Omental fat pad (tissue), 4 donors: ENCODE results near the gene RAG2. TPM values are rescaled to one million over a fixed set of nuclear protein-coding genes. Genes with fewer than 3 reads are reported as not detected.

Experiments used
- ATAC-seq: fragments of 150-250 bp; one replicate; pipeline ENCODE4 v1.9.1; 2016; ENCODE audit warnings: mild to moderate bottlenecking, moderate library complexity; ENCODE audit not compliant: low FRiP score
- DNase-seq: peaks from one replicate; pipeline ENCODE4 v3.0.0-alpha.2; 2019; ENCODE audit warnings: low spot score
- CTCF ChIP-seq, 3 donors: fragments of 450-650 bp; IDR thresholded peaks; one replicate each; pipeline ENCODE4 v1.5.1; 2016 to 2017; ENCODE audit warnings: antibody characterized with exemption in 3 of 3, mild to moderate bottlenecking in 3 of 3, moderate library complexity in 2 of 3
- total RNA-seq, 4 donors: library from RNA; depleted of rRNA; stranded (reverse); fragments of >200 nt; gene quantifications; one replicate each; pipeline ENCODE4 v1.1.0, GENCODE V29; 2016

RAG2 gene
- total RNA-seq, 4 donors from 2014 or later: not detected

GRCh38 chr11:36601155-36601554 lies 3.1 kb upstream of the RAG2 start:
- no peak for DNase-seq
- no peak for ATAC-seq
- TF ChIP-seq CTCF (IDR thresholded peaks at IDR 0.05): no peak

GRCh38 chr11:36600180-36600579 lies 2.1 kb upstream of the RAG2 start:
- ATAC-seq (no peak), DNase-seq (no peak)
- no peak for TF ChIP-seq CTCF (IDR thresholded peaks at IDR 0.05)

- no peak for TF ChIP-seq CTCF (IDR thresholded peaks at IDR 0.05)
- ATAC-seq: no peak
- DNase-seq: no peak
These were observed 1.2 kb downstream of the RAG2 start for GRCh38 chr11:36596880-36597279.

GRCh38 chr11:36594316-36594989 lies 3.6 kb downstream of the RAG2 start, which contains the start of gene IFTAP:
Gene IFTAP, plus strand, starts transcription at chr11:36594502. Its CDS starts 15,602 bp downstream, at chr11:36610104.
- DNase-seq: no peak
- peak; percentile 97 for ATAC-seq
- TF ChIP-seq CTCF (IDR thresholded peaks at IDR 0.05): no peak

- ATAC-seq: no peak
- TF ChIP-seq CTCF (IDR thresholded peaks at IDR 0.05): no peak
- DNase-seq: no peak
These were observed 6.6 kb downstream of the RAG2 start for GRCh38 chr11:36591433-36591832.

GRCh38 chr11:36590513-36590912 lies 7.5 kb downstream of the RAG2 start:
- no peak for TF ChIP-seq CTCF (IDR thresholded peaks at IDR 0.05)
- DNase-seq (no peak), ATAC-seq (no peak)

- DNase-seq (no peak), ATAC-seq (no peak)
- TF ChIP-seq CTCF (IDR thresholded peaks at IDR 0.05): no peak
These were observed 9.9 kb downstream of the RAG2 start for GRCh38 chr11:36588099-36588498.
